HG02938 (cell line): Measurements from ENCODE around the gene RFX3.
A peak's percentile ranks its signal among the peaks of the same experiment; 100 is the strongest.

ENCODE experiments used
- ATAC-seq: cut with Tn5 transposase; IDR thresholded peaks from one replicate; pipeline ENCODE4 v1.9.1; 2021; ENCODE audit warnings: mild to moderate bottlenecking, moderate library complexity; ENCODE audit not compliant: unreplicated experiment

The RFX3 gene

DNA sequence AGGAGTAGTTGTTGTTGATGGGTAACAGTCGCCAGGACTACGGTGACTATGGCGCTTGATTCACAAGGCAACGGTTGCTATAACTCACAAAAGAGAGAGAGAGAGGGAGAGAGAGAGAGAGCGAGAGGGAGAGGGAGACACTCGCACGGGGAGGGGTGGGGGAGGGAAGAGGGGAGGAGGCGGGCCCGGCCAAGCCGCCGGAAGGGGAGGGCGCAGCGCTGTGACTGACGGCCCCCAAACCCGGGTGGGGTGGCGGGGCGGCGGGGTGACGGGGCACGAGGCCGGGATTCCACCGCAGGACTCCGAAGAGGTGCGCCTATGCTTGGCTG lies at the start of gene RFX3:
Gene RFX3 (minus strand): TSS at position 166 of the 329 bp plus-strand sequence. CDS start 130,413 bp downstream, outside the sequence.
- peak; percentile 42 for ATAC-seq

DNA sequence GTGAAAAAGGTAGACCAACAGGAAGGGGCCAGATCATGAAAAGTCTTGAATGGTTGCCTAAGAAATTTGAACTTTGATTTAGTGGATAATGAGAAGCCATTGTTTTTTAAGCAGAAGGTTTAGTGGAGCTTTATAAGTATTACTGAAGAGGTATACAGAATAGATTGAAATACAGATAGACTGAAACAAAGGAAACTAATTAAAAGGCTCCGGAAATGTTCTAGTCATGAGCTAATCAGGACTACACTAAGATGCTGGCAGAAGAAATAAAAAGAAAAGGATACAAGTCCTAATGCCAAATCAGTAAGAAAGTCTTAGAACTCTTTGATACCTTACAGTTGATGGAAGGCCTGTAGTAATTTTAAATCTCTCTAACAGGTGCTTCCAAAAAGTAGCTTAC lies 45.7 kb upstream of the RFX3 start:
- ATAC-seq: no peak

DNA sequence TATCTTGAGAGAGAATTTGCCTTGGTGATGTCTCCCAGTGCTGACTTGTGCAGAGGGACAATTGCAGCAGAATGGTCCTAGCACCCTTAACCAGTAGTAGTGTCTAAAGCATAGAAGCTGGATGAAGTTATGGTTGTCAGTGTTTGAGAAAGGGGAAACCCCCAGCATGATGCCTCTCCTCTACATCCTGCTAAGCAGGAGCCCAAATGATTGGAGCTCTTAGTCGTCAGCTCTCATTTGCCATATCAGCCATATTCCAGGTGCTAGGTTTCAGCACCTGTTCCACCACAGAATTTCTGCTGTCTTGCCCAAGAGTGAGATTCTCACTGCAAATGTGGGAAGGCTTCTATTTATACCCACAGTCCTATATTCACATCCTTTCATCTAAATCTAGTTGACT lies 43.7 kb upstream of the RFX3 start:
- ATAC-seq: no peak

DNA sequence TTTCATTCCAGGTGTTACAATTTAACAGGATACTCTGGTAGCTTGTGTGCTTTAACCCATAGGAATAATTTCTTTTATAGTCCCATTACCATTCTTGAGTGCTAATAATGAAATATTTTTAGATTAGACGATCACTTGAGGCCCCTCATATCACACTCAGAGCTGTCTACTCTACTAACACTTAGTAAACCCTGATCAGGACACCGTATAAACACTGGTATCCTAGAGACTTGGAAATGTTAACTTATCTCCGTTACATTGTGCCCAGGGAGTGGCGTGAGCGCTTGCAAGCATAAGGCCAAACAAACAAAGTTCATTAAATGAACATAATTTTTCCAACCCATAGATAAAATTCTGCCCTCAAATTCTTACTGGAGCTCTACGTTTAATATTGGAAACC lies 42.2 kb upstream of the RFX3 start:
- ATAC-seq: no peak

DNA sequence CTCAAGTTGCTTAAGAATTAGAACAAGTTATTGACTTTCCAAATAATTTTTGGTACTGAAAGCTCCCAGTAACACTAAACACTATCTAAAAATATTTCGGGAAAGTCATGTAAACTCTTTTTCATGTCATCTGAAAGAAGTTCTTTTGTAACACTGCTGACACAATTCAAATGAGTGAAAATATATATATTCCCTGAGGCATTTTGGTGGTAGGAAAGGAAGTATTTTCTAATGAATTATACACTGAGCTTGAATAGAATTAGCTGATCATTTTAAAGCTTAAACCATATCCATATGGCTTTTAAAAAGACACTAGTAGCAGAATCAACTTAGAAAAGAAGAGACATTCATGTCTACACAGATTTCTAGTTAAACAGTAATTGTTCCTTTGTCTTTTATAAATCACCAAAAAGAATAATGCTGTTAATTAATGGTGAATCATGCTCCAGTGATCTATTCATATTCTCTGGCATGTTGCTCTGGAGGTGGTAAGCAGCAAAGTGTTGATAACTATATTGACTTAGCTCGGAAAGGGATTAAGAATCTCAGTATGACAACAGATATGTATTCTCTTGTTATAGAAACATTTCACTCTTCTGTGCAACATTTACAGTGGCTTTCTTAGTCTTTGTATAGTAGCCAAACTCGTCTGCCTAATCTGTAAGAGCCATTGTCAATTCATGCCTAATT lies 27.4 kb upstream of the RFX3 start:
- no peak for ATAC-seq

DNA sequence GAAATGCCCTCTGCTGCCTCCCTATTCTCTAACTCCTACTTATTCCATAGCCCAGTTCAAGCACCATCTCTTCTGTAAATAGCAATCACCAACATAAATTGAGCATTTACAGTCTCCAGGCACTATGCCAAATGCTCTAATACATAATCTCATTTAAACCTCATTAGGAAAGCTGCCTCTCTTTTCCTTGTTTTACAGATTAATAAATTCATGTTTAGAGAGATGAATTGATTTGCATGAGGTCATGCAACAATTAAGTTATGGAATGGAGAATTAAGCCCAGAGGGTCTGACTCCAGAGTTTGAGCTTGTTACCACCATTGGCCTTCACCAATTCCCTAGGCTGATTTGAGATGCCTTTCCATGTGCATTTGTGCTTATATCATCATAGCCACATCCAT lies 23.4 kb upstream of the RFX3 start:
- ATAC-seq: no peak

DNA sequence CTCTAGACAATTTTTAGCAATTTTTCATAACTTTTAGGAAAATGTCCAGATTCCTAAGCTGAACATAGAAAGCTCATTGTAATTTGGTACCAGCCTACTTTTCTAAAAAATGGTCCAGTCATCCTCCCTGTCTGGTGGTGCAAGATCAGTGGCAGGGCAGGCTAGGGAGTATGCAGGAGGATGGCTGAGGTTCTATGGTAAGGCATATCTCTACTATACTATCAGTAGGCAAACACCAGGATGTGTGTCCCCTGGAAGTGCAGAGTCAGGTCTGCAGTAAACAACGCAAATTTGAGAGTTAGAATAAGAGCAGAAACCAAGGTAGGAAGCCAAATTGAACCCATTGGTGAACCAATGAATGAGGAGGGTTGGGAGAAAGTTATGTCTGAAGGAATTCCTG lies 22.8 kb upstream of the RFX3 start:
- no peak for ATAC-seq

DNA sequence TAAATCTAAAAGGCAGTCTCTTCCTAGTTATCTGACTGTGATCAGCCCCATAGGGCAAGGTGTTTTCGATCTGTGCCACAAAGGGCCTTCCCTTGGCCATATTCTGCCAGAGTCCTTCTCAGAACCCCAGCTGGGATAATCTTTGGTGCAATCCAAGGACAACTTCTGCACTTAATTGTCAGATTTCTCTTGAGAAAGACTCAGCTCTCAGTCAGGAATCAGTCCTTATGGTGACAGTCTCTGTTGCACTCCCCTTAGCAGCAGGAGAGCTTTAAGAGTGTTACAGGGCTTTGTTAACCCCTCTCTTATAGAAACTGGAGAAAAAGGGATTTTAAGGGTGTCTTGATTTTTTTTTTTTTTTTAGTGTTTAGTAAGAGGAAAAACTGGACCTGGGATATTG lies 15.4 kb upstream of the RFX3 start:
- no peak for ATAC-seq

DNA sequence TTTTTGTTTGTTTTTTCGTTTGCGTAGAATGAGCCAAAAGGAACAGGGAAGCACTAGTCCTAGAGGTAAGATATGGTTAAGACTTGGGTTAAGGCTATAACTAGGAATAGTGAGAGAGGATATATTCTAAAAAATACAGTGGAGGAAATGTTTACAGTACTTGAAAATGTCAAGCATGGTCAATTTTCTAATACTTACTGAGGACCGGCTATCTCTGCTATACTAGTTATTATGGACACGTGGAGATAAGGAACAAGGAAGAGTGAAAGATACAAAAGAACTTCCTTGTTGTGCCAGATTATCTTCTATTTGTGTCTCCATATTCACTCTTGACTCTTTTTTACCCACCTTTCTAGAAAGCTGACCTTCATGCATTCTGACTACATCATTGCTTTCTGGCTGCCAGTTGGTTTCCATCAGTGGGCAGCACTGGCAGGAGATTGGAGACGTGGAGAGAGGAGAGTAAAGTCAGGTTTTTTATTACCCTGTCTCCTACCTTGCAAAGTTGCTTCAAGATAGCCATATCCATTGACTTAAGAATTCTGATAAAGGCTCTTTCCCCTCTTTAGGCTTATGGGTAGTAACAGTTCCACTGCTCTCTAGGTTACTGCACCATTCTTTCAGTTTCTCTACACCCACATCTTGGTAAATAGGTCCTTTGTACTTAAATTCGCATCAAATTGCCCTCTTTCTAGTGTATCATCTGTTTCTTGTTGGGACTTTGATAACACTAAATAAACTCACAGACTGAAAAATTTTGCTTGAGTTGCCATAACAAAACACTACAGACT lies 9.0 kb upstream of the RFX3 start:
- no peak for ATAC-seq

DNA sequence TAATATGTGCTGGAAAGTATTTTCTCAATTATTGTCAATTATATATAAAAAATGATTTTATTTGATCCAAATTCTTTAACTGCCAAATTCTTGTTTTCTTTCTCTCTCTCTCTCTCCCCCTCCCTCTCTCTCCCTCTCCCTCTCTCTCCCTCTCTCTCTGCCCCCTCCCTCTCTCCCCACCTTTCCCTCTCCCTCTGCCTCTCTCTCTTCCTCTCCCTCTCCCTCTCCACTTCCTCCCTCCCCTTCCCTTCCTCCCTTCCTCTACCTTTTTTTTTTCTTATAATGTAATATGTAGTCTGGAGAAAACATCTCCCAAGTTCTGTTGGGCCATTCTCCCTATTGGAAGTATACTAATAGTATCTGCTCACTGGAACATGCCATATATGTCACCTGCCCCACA lies 6.4 kb upstream of the RFX3 start:
- no peak for ATAC-seq

DNA sequence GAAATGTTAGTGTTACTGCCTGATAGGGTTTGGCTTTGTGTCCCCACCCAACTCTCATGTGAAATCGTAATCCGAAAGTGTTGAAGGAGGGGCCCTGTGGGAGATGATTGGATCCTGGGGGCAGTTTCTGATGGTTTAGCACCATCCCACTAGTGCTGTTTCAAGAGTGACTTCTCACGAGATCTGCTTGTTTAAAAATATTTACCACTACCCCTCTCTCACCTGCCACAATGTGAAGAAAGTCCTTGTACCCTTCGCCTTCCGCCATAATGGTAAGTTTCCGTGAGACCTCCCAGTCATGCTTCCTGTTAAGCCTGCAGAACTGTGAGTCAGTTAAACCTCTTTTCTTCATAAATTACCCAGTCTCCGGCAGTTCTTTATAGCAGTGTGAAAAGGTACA lies 2.6 kb upstream of the RFX3 start:
- no peak for ATAC-seq

DNA sequence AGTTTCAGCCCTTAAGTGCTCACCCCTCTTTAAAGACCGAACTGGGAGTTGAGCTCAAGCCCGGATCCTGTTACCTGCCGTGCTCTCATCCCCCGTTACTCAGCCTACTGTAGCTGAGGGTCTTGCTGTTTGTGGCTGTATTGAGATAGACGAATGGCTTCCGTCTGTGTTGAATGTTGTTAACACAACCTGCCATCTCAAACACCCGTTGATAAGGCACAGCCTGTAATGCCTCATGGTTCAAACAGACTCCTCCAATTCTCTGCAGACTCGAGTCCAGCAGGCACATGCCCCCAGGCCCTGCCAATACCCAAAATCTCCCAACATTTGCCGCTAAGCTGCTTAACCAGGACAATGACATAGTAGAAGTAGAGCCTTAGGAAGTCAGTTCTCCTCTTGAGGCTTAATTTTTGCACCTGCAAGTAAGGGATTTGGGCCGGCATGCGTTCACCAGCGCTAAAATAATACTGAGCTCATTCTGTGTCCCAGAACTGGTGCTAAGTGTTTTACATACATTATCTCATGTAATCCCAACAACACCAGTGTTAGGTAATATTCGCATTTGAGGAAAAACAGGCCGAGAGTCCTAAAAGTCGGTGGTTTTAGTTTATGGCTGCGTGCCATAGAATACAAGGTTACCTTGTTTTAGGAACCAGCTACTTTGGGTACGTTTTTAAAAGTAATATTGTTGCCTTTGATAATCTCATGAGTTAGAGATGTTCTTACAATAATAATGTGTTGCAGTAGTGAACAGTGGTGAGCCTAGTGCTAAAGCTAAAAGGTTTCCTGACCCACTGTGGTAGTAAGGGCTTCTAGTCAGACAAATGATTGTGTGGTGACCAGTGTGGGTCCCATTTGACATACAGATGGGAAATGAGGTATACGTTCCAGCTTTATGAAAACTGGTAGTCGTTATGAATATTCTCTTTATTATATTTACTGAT lies 1.5 kb upstream of the RFX3 start:
- ATAC-seq: peak; percentile 0

DNA sequence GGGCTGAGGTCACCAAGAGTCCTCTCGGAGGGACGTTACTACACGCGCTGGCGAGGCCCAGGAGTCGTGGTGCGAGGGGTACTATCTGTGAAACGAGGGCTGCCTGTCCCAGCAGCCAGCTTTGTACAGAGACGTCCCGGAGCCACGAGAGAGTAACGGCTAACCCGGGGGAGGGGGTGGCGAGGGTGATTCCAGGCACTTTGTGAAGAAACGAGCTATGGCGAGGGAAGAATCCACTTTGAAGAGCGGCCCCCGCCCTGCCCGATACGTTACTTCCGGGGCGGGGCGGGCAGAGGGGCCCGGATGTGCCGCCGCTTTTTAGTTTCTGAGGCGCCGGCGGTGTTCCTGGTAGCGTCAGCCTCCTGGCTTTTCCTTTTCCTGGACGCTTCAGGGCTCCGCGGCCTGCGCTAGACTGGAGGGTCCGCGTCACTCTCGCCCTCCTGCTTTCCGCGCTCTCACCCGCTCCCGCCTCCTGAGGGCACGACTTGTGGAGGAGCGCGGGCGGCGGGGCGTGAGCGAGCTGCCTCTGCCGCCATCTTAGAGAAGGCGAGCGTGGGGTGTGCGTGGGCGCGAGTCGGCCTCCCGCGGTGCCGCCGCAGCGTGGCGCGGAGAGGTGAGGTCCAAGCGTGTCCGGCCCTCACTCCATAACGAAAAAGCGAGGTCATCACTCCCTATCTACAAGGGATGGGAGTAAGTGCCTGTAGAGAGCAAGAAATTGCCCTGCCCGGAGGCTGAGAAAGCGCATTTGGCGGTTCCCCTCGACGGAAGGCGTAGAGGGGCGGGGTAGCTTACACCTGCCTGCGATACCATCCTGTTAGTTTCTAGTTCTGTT lies 580 bp upstream of the RFX3 start:
- peak; percentile 61 for ATAC-seq

DNA sequence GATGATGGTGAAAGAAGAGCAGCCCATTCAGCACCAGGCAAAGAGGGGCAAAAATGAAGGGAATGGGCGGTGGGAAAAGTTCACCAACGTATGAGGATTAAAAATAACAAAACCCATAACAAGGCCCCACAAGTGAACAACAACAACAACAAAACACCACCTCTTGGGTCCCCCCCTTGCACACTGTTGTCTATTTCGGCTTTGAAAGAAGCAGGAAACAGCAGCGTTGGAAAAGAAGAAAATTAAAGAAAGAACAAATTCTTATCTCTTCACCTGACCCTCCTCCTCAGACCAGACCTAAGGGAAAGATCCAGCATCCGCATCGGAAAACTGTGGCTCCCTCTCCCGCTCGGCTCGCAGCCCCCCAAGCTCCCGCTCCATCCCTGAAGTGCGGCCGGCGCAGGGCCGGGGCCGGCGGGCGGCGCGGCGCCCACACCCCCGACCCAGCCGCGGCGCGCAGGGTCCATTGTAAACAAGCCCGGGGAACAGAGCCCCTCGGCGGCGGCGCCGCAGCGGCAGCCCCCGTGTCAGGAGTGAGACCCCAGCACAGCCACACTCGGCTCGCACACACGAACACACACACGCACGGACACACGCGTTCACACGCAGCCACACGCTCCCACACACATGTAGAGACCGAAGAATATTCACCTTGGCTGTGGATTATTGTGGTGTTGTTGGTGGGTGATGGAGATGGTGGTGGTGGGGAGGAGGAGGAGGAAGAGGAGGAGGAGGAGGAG lies 535 bp downstream of the RFX3 start:
- no peak for ATAC-seq

DNA sequence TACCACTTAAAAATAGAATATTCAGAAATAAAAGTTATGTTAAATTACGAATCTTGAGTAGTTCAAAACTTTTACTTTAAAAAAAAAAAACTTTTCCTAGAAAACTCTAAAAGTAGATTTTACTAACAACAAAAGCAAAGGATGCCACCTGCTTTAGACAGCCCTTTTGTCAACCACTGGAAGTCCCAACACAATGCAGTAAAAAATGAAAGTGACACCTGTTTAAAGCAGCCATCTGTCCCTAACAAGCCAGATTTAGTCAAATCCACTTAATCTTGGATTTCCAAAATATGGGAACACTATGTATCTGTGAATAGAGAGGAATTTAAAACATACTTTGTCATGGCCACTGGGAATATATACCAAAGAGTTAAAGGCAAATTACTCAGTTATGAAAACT lies 3.8 kb downstream of the RFX3 start:
- no peak for ATAC-seq

DNA sequence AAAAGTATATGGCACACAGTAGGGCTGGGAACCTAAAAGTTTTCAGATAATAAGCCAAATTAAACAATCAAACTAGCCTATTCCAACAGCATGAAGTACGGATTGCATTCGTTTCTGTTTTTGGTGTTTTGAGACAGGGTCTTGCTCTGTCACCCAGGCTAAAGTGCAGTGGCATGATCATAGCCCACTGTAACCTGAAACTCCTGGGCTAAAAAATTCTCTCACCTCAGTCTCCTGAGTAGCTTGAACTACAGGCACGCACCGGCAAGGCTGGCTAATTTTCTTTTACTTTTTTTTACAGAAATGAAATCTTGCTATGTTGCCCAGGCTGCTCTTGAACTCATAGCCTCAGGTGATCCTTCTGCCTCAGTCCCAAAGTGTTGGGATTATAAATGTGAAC lies 5.2 kb downstream of the RFX3 start:
- no peak for ATAC-seq

DNA sequence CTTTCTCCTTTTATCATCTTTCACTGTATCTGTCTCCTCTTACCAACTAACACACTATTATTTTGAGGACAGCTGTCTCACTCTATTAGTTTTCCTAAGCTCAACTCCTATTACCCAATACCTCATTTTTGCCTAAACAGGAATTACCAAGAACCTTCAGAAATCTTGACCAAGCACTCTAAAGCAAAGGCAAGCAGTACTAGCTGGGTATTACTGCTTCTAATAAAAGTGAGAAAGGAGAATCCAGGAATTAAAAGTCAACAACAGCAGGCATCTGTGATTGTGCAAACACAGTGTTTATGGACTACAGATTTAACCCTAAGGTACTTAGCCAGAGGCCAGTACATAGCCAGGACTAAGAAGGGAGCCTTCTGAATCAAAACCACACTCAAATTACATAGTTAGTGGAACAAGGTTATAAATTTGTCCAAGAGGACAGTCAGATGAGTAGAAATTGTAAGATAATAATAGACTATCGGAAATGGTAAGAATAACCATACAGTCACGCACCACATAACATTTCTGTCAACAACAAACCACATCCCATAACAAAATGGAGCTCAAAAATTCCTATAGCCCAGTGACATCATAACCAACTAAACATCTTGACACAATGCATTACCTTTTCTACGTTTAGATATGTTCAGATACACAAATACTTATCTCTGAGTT lies 8.3 kb downstream of the RFX3 start:
- no peak for ATAC-seq

DNA sequence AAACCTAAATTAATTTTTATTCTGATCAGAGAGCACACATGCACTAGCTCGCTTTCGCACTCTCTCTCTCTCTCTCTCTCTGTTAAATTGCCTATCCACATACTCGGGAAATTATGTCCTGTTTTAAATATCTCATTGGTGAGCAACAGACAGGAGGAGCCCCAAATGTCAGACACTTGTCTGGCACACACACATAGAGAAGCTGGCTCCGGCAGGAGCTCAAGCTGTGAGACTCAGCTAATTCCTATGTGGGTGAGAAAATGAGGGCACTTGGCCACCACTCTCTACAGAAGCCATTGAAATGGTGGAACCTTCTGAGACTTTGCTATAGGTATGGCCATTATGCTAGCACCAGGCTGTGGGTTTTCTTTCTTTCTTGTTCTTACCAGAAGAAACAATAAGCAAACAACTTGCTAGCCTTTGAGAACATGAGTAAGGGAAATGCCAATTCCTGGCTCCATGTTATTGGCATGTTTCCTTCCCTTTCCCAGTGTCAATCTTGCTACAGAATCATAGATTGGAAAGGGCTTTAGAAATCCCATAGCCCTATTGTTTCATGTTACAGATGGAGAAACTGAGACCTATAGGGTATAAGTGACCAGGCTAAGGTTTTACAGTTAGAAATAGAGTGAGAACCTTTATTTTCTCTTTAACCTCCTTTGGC lies 9.0 kb downstream of the RFX3 start:
- ATAC-seq: no peak

DNA sequence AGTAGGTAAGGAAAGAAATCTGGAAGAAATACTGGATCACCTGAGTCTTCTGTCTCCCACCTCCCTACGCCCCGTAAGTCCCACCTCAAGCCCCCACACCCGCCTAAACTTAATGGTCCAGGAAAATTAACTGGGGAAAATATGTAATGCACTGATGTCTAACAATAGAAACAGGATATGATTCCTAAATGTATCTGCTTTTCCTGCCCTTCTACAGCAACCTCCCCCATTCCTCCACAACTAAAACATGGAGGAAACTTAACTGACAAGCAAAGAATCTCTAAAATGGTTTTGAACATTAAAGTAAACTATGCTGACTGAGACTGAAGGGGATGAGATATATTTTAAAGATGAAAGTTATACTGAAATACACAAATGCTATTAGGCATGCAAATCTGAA lies 10.4 kb downstream of the RFX3 start:
- ATAC-seq: no peak
